Body of pancreas (tissue), 4 donors: ENCODE measurements around the gene AQP12B.
"Not testable (repeated sequence)": the region's sequence is repeated elsewhere in the genome, so short reads cannot be mapped to it uniquely, and the experiment has no call there.

Source experiments
- CTCF ChIP-seq, 7 experiments: fragments of 450-650 bp in 4 of 7; fragments of 200-600 bp in 3 of 7; sonication (generic) in 3 of 7; IDR thresholded peaks; one replicate each; pipeline ENCODE4 v1.5.1; 2016 to 2019; ENCODE audit warnings: antibody characterized with exemption in 7 of 7
- POLR2A ChIP-seq, 3 donors: fragments of 450-650 bp; IDR thresholded peaks; one replicate each; pipeline ENCODE4 v1.6.1; 2016; ENCODE audit warnings: antibody characterized with exemption in 3 of 3, mild to moderate bottlenecking in 2 of 3

GRCh38 chr2:240699835-240700234 is 17.1 kb upstream of the AQP12B start:
- not testable (repeated sequence) for TF ChIP-seq CTCF, POLR2A (IDR thresholded peaks at IDR 0.05)
